AG04449 (cell line): ENCODE data around the gene SH3PXD2B.

Experiments
- CTCF ChIA-PET: fragments of 350-600 bp; formaldehyde crosslinking; extraction: SDS; loops from one replicate; lab custom pipeline; 2021; ENCODE audit warnings: antibody characterized with exemption; lab: Yijun Ruan, JAX
- POLR2A ChIA-PET: fragments of 400-600, 350-600 bp; formaldehyde crosslinking; extraction: SDS; loops from one replicate; lab custom pipeline; 2020; ENCODE audit warnings: antibody characterized with exemption, inconsistent platforms; lab: Yijun Ruan, JAX
- DNase-seq: peaks from one replicate; pipeline ENCODE4 v3.0.0-alpha.2; 2010; ENCODE audit warnings: low read depth, low spot score
- H3K4me3 ChIP-seq: 2 replicates; pipeline ENCODE4 v1.5.1; 2011; ENCODE audit warnings: low read depth, mild to moderate bottlenecking, control low read depth, low read length
- TF ChIP-seq, protein P1 (sequence below): IDR thresholded peaks from one replicate; pipeline ENCODE4 v1.5.1; 2011; ENCODE audit warnings: mild to moderate bottlenecking, moderate library complexity, low read length, control low read depth, inconsistent platforms; ENCODE audit not compliant: insufficient read depth; ENCODE audit errors: missing control alignments

Gene SH3PXD2B

DNA sequence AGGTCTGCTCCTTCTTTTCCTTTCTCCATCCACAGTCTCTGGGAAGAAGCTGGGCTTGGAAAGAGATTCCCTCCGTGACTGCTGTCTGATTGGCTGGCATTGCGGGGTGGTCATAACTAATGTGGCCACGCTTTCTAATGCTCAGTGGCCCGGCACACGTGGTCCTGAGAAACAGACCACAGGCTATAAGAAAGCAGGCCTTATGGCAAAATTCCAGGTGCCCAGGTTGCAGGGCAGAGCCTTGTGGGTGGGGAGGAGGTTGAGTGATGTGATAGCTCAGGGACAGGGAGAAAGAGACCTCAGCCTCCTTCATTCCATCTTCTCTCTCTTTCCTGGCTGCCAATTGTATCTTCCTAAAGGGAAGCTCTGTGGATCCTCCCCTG is 5.4 kb upstream of the SH3PXD2B start:
- TF ChIP-seq, protein P1, sequence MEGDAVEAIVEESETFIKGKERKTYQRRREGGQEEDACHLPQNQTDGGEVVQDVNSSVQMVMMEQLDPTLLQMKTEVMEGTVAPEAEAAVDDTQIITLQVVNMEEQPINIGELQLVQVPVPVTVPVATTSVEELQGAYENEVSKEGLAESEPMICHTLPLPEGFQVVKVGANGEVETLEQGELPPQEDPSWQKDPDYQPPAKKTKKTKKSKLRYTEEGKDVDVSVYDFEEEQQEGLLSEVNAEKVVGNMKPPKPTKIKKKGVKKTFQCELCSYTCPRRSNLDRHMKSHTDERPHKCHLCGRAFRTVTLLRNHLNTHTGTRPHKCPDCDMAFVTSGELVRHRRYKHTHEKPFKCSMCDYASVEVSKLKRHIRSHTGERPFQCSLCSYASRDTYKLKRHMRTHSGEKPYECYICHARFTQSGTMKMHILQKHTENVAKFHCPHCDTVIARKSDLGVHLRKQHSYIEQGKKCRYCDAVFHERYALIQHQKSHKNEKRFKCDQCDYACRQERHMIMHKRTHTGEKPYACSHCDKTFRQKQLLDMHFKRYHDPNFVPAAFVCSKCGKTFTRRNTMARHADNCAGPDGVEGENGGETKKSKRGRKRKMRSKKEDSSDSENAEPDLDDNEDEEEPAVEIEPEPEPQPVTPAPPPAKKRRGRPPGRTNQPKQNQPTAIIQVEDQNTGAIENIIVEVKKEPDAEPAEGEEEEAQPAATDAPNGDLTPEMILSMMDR: no peak
- H3K4me3 ChIP-seq: no peak overlapping the region
- CTCF ChIA-PET: interaction anchor here (0.8 to 5.9 kb wide), 9 partner anchors 8 to 245 kb away, joined by 3 to 99 read pairs (median 5); no protein-coding TSS in a partner anchor
- POLR2A ChIA-PET: no interaction called here
- DNase-seq: no peak

DNA sequence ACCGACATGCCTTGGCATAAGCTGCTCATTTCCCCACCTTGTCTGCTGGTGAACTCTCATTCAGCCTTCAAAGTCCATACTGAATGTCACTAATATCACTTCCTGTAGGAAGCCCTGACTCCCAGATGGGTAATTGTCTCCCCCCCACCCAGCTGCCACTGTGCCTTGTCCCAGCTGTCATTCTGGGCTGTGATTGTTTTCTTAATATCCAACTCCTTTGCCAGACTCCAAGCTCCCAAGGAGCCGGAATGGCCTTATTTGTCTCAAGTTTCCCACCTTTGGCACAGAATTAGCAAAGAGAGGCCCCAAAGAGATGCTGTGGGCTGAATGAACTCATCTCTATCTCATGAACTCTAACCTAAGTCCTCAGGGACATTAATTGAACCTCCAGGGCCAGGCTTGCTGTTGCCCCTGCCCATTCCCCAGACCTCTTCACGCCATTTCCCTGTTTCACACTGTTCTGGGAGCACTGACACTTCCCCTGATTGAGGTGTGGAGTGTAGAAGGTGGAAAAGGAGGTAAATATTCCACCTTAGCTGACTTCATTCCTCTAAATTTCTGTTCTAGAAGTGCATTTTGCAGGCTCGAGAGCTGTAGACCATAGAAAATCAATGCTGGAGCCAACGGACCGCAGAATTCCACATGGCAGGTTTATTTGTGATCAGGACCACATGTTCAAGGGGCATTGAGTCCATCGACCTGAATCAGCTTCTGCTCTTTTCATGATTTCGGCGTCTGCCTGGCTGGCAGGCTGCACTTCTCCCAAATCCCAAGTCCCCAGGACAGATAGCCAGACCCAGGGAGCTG is 4.9 kb upstream of the SH3PXD2B start:
- POLR2A ChIA-PET: no interaction called here
- DNase-seq: no peak
- H3K4me3 ChIP-seq: no peak overlapping the region
- TF ChIP-seq, protein P1: no peak
- CTCF ChIA-PET: interaction anchor here (1.4 to 5.9 kb wide), 5 partner anchors 8 to 239 kb away, joined by 3 to 99 read pairs (median 28); no protein-coding TSS in a partner anchor

GRCh38 chr5:172456076-172456722 is 1.9 kb upstream of the SH3PXD2B start:
- POLR2A ChIA-PET: no interaction called here
- no peak overlapping the region for H3K4me3 ChIP-seq
- no peak for DNase-seq
- CTCF ChIA-PET: interaction anchor here (0.8 to 1.5 kb wide), 3 partner anchors 23 to 244 kb away, joined by 3 to 5 read pairs (median 3); no protein-coding TSS in a partner anchor
- TF ChIP-seq, protein P1: no peak

- CTCF ChIA-PET: interaction anchor here (0.8 to 1.5 kb wide), 3 partner anchors 24 to 244 kb away, joined by 3 to 5 read pairs (median 3); no protein-coding TSS in a partner anchor
- DNase-seq: no peak
- POLR2A ChIA-PET: interaction anchor here (0.6 kb wide), 1 partner anchor 604 kb away, joined by 4 read pairs; no protein-coding TSS in a partner anchor
- TF ChIP-seq, protein P1: no peak
- H3K4me3 ChIP-seq: no peak overlapping the region
Observed at GRCh38 chr5:172455511-172456061, 1.3 kb upstream of the SH3PXD2B start.

GRCh38 chr5:172455087-172455381 is 709 bp upstream of the SH3PXD2B start:
- ChIA-PET CTCF (interaction anchor here (1.5 kb wide), 1 partner anchor 242 kb away, joined by 5 read pairs; no protein-coding TSS in a partner anchor), POLR2A (interaction anchor here (0.6 kb wide), 1 partner anchor 605 kb away, joined by 4 read pairs; no protein-coding TSS in a partner anchor)
- no peak for DNase-seq
- H3K4me3 ChIP-seq: peak overlapping the region; percentile 61
- TF ChIP-seq, protein P1: no peak

GRCh38 chr5:172453986-172454357 is 353 bp downstream of the SH3PXD2B start:
- POLR2A ChIA-PET: interaction anchor here (0.6 to 1.0 kb wide), 2 partner anchors 10 to 115 kb away, joined by 3 to 5 read pairs; no protein-coding TSS in a partner anchor
- H3K4me3 ChIP-seq: peak overlapping the region; percentile 85
- CTCF ChIA-PET: interaction anchor here (1.1 to 6.1 kb wide), 5 partner anchors 7 to 28 kb away, joined by 4 to 112 read pairs (median 16); no protein-coding TSS in a partner anchor
- TF ChIP-seq, protein P1: no peak
- no peak for DNase-seq
